HL-60 (cell line): ENCODE data around the gene PRM3.

ENCODE experiments used
- DNase-seq, 2 experiments: peaks; one replicate each; pipeline ENCODE4 v3.0.0-alpha.2; 2010 to 2020; ENCODE audit warnings: low read depth in 1 of 2, low spot score in 1 of 2
- H3K27ac ChIP-seq: fragments of 250-450 bp; sonication (Bioruptor Pico); replicated peaks from 2 replicates; pipeline ENCODE4 v1.5.1; 2020; ENCODE audit warnings: mild to moderate bottlenecking, moderate library complexity
- H3K27me3 ChIP-seq: fragments of 250-450 bp; sonication (Bioruptor Pico); 2 replicates; pipeline ENCODE4 v1.5.1; 2021; ENCODE audit warnings: mild to moderate bottlenecking, moderate library complexity; ENCODE audit not compliant: insufficient read depth, poor library complexity, severe bottlenecking
- H3K4me3 ChIP-seq: replicated peaks from 2 replicates; pipeline ENCODE4 v1.5.1; 2011; ENCODE audit warnings: mild to moderate bottlenecking, control low read depth, low read length; ENCODE audit not compliant: insufficient read depth
- CTCF ChIP-seq: IDR thresholded peaks from one replicate; pipeline ENCODE4 v1.5.1; 2011; ENCODE audit warnings: low read length, control low read depth, inconsistent platforms; ENCODE audit not compliant: insufficient read depth
- GABPA ChIP-seq: IDR thresholded peaks from 2 replicates; pipeline ENCODE4 v1.6.1; 2012; ENCODE audit warnings: low read depth
- POLR2AphosphoS5 ChIP-seq: IDR thresholded peaks from 2 replicates; pipeline ENCODE4 v1.6.1; 2012; ENCODE audit warnings: low read depth
- REST ChIP-seq: IDR thresholded peaks from 2 replicates; pipeline ENCODE4 v1.6.1; 2012; ENCODE audit warnings: low read depth; ENCODE audit not compliant: insufficient replicate concordance
- SPI1 ChIP-seq: IDR thresholded peaks from 2 replicates; pipeline ENCODE4 v1.6.1; 2012; ENCODE audit warnings: low read depth, mild to moderate bottlenecking, borderline replicate concordance

PRM3 gene

DNA sequence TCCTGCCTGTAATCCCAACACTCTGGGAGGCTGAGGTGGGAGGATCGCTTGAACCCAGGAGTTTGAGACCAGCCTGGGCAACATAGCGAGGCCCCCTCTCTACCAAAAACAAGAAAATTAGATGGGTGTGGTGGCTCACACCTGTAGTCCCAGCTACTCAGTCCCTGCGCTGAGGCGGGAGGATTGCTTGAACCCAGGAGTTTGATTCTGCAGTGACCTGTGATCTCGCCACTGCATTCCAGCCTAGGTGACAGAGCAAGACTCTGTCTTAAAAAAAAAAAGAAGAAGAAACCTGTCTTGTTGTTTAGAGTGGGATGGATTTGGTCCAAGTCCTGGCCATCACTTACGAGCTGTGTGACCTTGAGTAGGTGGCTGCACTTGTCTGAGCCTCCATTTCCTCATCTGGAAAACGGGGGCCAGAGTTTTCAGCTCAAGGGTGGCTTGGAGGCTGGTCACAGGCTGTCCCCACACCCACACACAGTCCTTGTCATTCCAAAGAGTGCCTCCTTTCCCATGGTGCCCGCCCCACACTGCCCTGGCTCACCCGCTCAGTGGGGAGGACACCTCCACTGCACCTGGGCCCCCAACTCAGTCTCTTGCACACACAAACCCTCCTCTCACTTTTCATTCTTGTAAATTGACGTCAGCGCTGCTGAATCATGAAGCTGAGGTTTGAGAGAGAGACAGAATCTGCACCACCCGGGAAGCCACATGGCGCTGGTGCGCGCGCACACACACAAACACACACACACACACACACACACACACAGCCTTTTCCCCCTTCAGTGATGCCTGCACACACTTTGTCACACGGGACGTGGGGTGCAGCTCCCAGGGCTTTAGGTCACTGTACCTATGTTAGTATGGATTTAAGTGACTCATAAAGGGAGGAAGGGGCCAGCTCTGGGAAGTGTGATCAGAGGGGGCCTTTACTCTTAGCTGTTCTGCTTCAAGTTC lies 21.6 kb downstream of the PRM3 start:
- H3K27me3 ChIP-seq = no peaks in the 10 kb centered on the region
- no peak overlapping the region for H3K4me3 ChIP-seq
- DNase-seq = no peak
- no peak overlapping the region for H3K27ac ChIP-seq
- no peak for TF ChIP-seq CTCF
- no peak for TF ChIP-seq SPI1
- TF ChIP-seq POLR2AphosphoS5 = no peak
- TF ChIP-seq REST = no peak
- no peak for TF ChIP-seq GABPA

- no peak for DNase-seq
- H3K27me3 ChIP-seq = no peaks in the 10 kb centered on the region
- H3K27ac ChIP-seq = no peak overlapping the region
- TF ChIP-seq POLR2AphosphoS5 (no peak), SPI1 (no peak), CTCF (no peak), GABPA (no peak), REST (no peak)
- H3K4me3 ChIP-seq = no peak overlapping the region
Observed at GRCh38 chr16:11250786-11251524, 22.5 kb downstream of the PRM3 start.

- Histone ChIP-seq H3K27me3 (no peaks in the 10 kb centered on the region), H3K4me3 (no peak overlapping the region), H3K27ac (no peak overlapping the region)
- no peak for DNase-seq
- no peak for TF ChIP-seq GABPA
- no peak for TF ChIP-seq CTCF
- TF ChIP-seq POLR2AphosphoS5 = no peak
Observed at GRCh38 chr16:11250091-11250785, 23.2 kb downstream of the PRM3 start.
